MM.1S (cell line): ENCODE data around the gene TPBGL.

Source experiments
- EZH2 ChIP-seq: fragments of 300-600 bp; sonication (generic); optimal IDR thresholded peaks from 2 replicates; pipeline ENCODE3; 2017; ENCODE audit warnings: low read depth, mild to moderate bottlenecking, antibody characterized with exemption, low read length, mixed read lengths
- TF ChIP-seq, protein P1 (sequence below): fragments of 300-600 bp; sonication (generic); IDR thresholded peaks from 2 replicates; pipeline ENCODE4 v1.5.1; 2016; ENCODE audit warnings: antibody characterized with exemption, low read length, mixed read lengths

GRCh38 chr11:75280770-75281468 is 40.3 kb downstream of the TPBGL start:
- TF ChIP-seq, protein P1, sequence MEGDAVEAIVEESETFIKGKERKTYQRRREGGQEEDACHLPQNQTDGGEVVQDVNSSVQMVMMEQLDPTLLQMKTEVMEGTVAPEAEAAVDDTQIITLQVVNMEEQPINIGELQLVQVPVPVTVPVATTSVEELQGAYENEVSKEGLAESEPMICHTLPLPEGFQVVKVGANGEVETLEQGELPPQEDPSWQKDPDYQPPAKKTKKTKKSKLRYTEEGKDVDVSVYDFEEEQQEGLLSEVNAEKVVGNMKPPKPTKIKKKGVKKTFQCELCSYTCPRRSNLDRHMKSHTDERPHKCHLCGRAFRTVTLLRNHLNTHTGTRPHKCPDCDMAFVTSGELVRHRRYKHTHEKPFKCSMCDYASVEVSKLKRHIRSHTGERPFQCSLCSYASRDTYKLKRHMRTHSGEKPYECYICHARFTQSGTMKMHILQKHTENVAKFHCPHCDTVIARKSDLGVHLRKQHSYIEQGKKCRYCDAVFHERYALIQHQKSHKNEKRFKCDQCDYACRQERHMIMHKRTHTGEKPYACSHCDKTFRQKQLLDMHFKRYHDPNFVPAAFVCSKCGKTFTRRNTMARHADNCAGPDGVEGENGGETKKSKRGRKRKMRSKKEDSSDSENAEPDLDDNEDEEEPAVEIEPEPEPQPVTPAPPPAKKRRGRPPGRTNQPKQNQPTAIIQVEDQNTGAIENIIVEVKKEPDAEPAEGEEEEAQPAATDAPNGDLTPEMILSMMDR: no peak
- TF ChIP-seq EZH2: no peak
